GM12878 (cell line): ENCODE data around the gene PGAM1. TPM values are rescaled to one million over a fixed set of nuclear protein-coding genes. Genes with fewer than 3 reads are reported as not detected.
A peak's percentile ranks its signal among the peaks of the same experiment; 100 is the strongest.

Source experiments
- BHLHE40 ChIP-seq, 2 experiments: fragments of 450-650 bp in 1 of 2; IDR thresholded peaks; 2 replicates each; pipeline ENCODE4 v1.6.1; 2011 to 2017; ENCODE audit warnings: low read depth in 2 of 2, borderline replicate concordance in 1 of 2, improper control_type of control experiment in 1 of 2, low read length in 1 of 2, mild to moderate bottlenecking in 1 of 2
- CBX5 ChIP-seq: sonication (generic); IDR thresholded peaks from 2 replicates; pipeline ENCODE4 v1.6.1; 2016; ENCODE audit warnings: low read depth, moderate library complexity, mild to moderate bottlenecking, inconsistent platforms
- FOXK2 ChIP-seq: fragments of 450-650 bp; IDR thresholded peaks from 2 replicates; pipeline ENCODE4 v1.6.1; 2017; ENCODE audit warnings: mild to moderate bottlenecking, moderate library complexity
- GATAD2B ChIP-seq: fragments of 450-650 bp; conservative IDR thresholded peaks from 2 replicates; pipeline ENCODE4 v1.6.1; 2017; ENCODE audit warnings: low read depth, mild to moderate bottlenecking, moderate library complexity
- MTA2 ChIP-seq: fragments of 450-650 bp; IDR thresholded peaks from 2 replicates; pipeline ENCODE4 v1.6.1; 2016; ENCODE audit warnings: low read depth, mild to moderate bottlenecking, moderate library complexity
- MTA3 ChIP-seq: IDR thresholded peaks from 2 replicates; pipeline ENCODE4 v1.6.1; 2012; ENCODE audit warnings: low read length, inconsistent platforms, borderline replicate concordance
- NBN ChIP-seq: fragments of 450-650 bp; IDR thresholded peaks from 2 replicates; pipeline ENCODE4 v1.6.1; 2016
- NR2C2 ChIP-seq: IDR thresholded peaks from 2 replicates; pipeline ENCODE4 v1.6.1; 2011; ENCODE audit warnings: borderline replicate concordance, low read depth; ENCODE audit not compliant: control insufficient read depth, insufficient read length
- NR2F1 ChIP-seq: fragments of 450-650 bp; conservative IDR thresholded peaks from 2 replicates; pipeline ENCODE4 v1.6.1; 2017; ENCODE audit warnings: mild to moderate bottlenecking
- RAD51 ChIP-seq: fragments of 450-650 bp; IDR thresholded peaks from 2 replicates; pipeline ENCODE4 v1.6.1; 2016; ENCODE audit warnings: moderate library complexity, mild to moderate bottlenecking, inconsistent platforms
- SMC3 ChIP-seq: IDR thresholded peaks from 2 replicates; pipeline ENCODE4 v1.6.1; 2011; ENCODE audit warnings: low read length, improper control_type of control experiment, borderline replicate concordance
- TAF1 ChIP-seq: IDR thresholded peaks from 2 replicates; pipeline ENCODE4 v1.6.1; 2011; ENCODE audit warnings: mild to moderate bottlenecking, low read depth, low read length, borderline replicate concordance
- TCF12 ChIP-seq: IDR thresholded peaks from 2 replicates; pipeline ENCODE4 v1.6.1; 2011; ENCODE audit warnings: low read depth, mild to moderate bottlenecking, low read length
- ZBTB40 ChIP-seq: fragments of 450-650 bp; IDR thresholded peaks from 2 replicates; pipeline ENCODE4 v1.6.1; 2016; ENCODE audit warnings: mild to moderate bottlenecking, moderate library complexity, borderline replicate concordance
- polyA plus RNA-seq, 11 experiments: library from polyadenylated mRNA; depleted of rRNA in 4 of 11; unstranded in 6 of 11; stranded (reverse) in 5 of 11; fragments of >200 nt; fragmentation: Nextera tagmentation in 4 of 11; fragmentation: Illumina TruSeq in 1 of 11; extraction: Ambion mirVana in 4 of 11; extraction: Trizol in 1 of 11; gene quantifications; 1 replicate in 1 of 11; 2 replicates in 10 of 11; pipeline versions ENCODE4 v1.2.1 to v1.2.3, GENCODE V29; 2011 to 2016; ENCODE audit warnings: inconsistent platforms in 2 of 11, missing spikeins in 2 of 11, low read depth in 1 of 11
- total RNA-seq, 4 experiments: library from RNA; depleted of rRNA in 3 of 4; stranded (reverse); fragments of >200 nt in 3 of 4; fragmentation: Illumina TruSeq in 1 of 4; extraction: Trizol in 1 of 4; gene quantifications; 2 replicates each; pipeline versions ENCODE4 v1.2.1 to v1.2.3, GENCODE V29; 2013 to 2021
- TF ChIP-seq, protein P1 (sequence below): fragments of 450-650 bp; formaldehyde crosslinking; IDR thresholded peaks from 2 replicates; pipeline ENCODE4 v1.5.0; 2022; ENCODE audit warnings: mild to moderate bottlenecking, missing genetic modification characterization
- TF ChIP-seq, protein P2 (sequence below): fragments of 450-650 bp; conservative IDR thresholded peaks from 2 replicates; pipeline ENCODE4 v1.6.1; 2017; ENCODE audit warnings: mild to moderate bottlenecking, moderate library complexity
- TF ChIP-seq, protein P3 (sequence below): IDR thresholded peaks from 2 replicates; pipeline ENCODE4 v1.6.1; 2012; ENCODE audit warnings: low read length, inconsistent platforms
- TF ChIP-seq, protein P4 (sequence below): IDR thresholded peaks from 2 replicates; pipeline ENCODE4 v1.6.1; 2012; ENCODE audit warnings: low read depth, low read length, improper control_type of control experiment

Gene PGAM1
- total and polyA plus RNA-seq, 10 of the 15 experiments (the other 5 are each of a cell fraction or from before 2014, with no cell fraction given): 115 to 1,362 (median 744) TPM

- TF ChIP-seq GATAD2B (peak; percentile 62; the same call in 1 of the 2 replicates), RAD51 (no peak), TCF12 (no peak), TAF1 (peak; percentile 64; the same call in 1 of the 2 replicates), NR2C2 (no peak), NR2F1 (peak; percentile 30; the same call in 1 of the 2 replicates), SMC3 (no peak; the same call in 1 of the 2 replicates), MTA3 (no peak), MTA2 (no peak), FOXK2 (no peak), NBN (0 out of 2 replicates have a peak, but pooled peaks have one; percentile 3), ZBTB40 (no peak), CBX5 (no peak), BHLHE40 (IDR thresholded peaks at IDR 0.05; ENCODE audit: borderline replicate concordance in 1 of 2, low read depth in 2 of 2, low read length in 1 of 2) (peak; percentile 48 to 52; a peak in 3 of 4 replicates)
- TF ChIP-seq, protein P1, sequence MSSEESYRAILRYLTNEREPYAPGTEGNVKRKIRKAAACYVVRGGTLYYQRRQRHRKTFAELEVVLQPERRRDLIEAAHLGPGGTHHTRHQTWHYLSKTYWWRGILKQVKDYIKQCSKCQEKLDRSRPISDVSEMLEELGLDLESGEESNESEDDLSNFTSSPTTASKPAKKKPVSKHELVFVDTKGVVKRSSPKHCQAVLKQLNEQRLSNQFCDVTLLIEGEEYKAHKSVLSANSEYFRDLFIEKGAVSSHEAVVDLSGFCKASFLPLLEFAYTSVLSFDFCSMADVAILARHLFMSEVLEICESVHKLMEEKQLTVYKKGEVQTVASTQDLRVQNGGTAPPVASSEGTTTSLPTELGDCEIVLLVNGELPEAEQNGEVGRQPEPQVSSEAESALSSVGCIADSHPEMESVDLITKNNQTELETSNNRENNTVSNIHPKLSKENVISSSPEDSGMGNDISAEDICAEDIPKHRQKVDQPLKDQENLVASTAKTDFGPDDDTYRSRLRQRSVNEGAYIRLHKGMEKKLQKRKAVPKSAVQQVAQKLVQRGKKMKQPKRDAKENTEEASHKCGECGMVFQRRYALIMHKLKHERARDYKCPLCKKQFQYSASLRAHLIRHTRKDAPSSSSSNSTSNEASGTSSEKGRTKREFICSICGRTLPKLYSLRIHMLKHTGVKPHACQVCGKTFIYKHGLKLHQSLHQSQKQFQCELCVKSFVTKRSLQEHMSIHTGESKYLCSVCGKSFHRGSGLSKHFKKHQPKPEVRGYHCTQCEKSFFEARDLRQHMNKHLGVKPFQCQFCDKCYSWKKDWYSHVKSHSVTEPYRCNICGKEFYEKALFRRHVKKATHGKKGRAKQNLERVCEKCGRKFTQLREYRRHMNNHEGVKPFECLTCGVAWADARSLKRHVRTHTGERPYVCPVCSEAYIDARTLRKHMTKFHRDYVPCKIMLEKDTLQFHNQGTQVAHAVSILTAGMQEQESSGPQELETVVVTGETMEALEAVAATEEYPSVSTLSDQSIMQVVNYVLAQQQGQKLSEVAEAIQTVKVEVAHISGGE (CRISPR knock-in tag): no peak
- TF ChIP-seq, protein P2, sequence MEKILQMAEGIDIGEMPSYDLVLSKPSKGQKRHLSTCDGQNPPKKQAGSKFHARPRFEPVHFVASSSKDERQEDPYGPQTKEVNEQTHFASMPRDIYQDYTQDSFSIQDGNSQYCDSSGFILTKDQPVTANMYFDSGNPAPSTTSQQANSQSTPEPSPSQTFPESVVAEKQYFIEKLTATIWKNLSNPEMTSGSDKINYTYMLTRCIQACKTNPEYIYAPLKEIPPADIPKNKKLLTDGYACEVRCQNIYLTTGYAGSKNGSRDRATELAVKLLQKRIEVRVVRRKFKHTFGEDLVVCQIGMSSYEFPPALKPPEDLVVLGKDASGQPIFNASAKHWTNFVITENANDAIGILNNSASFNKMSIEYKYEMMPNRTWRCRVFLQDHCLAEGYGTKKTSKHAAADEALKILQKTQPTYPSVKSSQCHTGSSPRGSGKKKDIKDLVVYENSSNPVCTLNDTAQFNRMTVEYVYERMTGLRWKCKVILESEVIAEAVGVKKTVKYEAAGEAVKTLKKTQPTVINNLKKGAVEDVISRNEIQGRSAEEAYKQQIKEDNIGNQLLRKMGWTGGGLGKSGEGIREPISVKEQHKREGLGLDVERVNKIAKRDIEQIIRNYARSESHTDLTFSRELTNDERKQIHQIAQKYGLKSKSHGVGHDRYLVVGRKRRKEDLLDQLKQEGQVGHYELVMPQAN: no peak; the same call in none of the 2 replicates
- TF ChIP-seq, protein P3, sequence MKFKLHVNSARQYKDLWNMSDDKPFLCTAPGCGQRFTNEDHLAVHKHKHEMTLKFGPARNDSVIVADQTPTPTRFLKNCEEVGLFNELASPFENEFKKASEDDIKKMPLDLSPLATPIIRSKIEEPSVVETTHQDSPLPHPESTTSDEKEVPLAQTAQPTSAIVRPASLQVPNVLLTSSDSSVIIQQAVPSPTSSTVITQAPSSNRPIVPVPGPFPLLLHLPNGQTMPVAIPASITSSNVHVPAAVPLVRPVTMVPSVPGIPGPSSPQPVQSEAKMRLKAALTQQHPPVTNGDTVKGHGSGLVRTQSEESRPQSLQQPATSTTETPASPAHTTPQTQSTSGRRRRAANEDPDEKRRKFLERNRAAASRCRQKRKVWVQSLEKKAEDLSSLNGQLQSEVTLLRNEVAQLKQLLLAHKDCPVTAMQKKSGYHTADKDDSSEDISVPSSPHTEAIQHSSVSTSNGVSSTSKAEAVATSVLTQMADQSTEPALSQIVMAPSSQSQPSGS: no peak
- TF ChIP-seq, protein P4, sequence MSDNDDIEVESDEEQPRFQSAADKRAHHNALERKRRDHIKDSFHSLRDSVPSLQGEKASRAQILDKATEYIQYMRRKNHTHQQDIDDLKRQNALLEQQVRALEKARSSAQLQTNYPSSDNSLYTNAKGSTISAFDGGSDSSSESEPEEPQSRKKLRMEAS: peak; percentile 27; the same call in 1 of the 2 replicates
Measured at GRCh38 chr10:97425964-97426775, at the start of gene PGAM1 (continued).
